Liver (tissue), 9 donors: Measurements from ENCODE around the gene PATL1. TPM values are rescaled to one million over a fixed set of nuclear protein-coding genes. Genes with fewer than 3 reads are reported as not detected.
"Not testable (repeated sequence)": the region's sequence is repeated elsewhere in the genome, so short reads cannot be mapped to it uniquely, and the experiment has no call there.

Source experiments
- DNase-seq: peaks from one replicate; pipeline ENCODE4 v3.0.0-alpha.2; 2017; ENCODE audit warnings: low spot score
- H3K27ac ChIP-seq, 2 donors: one replicate each; pipeline ENCODE4 v1.7.0; 2013; ENCODE audit warnings: inconsistent platforms in 2 of 2, low read length in 2 of 2, control low read depth in 1 of 2, low read depth in 1 of 2, mild to moderate bottlenecking in 1 of 2
- H3K27me3 ChIP-seq, 4 donors: one replicate each; pipeline versions ENCODE4 v1.6.1 to v1.7.0; 2013; ENCODE audit warnings: low read length in 3 of 4, inconsistent platforms in 1 of 4, mild to moderate bottlenecking in 1 of 4, moderate library complexity in 1 of 4; ENCODE audit not compliant: control insufficient read depth in 4 of 4, insufficient read depth in 4 of 4
- H3K36me3 ChIP-seq, 4 donors: one replicate each; pipeline versions ENCODE4 v1.6.1 to v1.7.0; 2013; ENCODE audit warnings: low read length in 3 of 4, mild to moderate bottlenecking in 3 of 4, low read depth in 1 of 4, moderate library complexity in 1 of 4; ENCODE audit not compliant: control insufficient read depth in 4 of 4, insufficient read depth in 3 of 4
- H3K4me1 ChIP-seq, 4 donors: one replicate each; pipeline versions ENCODE4 v1.6.1 to v1.7.0; 2013; ENCODE audit warnings: low read length in 3 of 4, mild to moderate bottlenecking in 3 of 4, moderate library complexity in 1 of 4; ENCODE audit not compliant: control insufficient read depth in 4 of 4, insufficient read depth in 4 of 4
- H3K4me3 ChIP-seq, 3 donors: one replicate each; pipeline versions ENCODE4 v1.6.1 to v1.7.0; 2013; ENCODE audit warnings: low read length in 3 of 3, control low read depth in 1 of 3, low read depth in 1 of 3, mild to moderate bottlenecking in 1 of 3
- H3K9ac ChIP-seq, 2 donors: one replicate each; pipeline ENCODE4 v1.7.0; 2013; ENCODE audit warnings: low read length in 2 of 2, mild to moderate bottlenecking in 2 of 2, moderate library complexity in 2 of 2, control low read depth in 1 of 2, low read depth in 1 of 2
- H3K9me3 ChIP-seq, 4 donors: one replicate each; pipeline versions ENCODE4 v1.6.1 to v1.7.0; 2013; ENCODE audit warnings: low read length in 3 of 4; ENCODE audit not compliant: control insufficient read depth in 4 of 4
- EGR1 ChIP-seq, 2 donors: IDR thresholded peaks; 2 replicates each; pipeline ENCODE4 v1.6.1; 2016 to 2018; ENCODE audit warnings: antibody characterized with exemption in 2 of 2, low read depth in 2 of 2
- GABPA ChIP-seq, 2 donors: IDR thresholded peaks in 1 of 2; conservative IDR thresholded peaks in 1 of 2; 2 replicates each; pipeline ENCODE4 v1.6.1; 2016; ENCODE audit warnings: antibody characterized with exemption in 2 of 2, mild to moderate bottlenecking in 1 of 2, moderate library complexity in 1 of 2
- HNF4A ChIP-seq, 2 donors: conservative IDR thresholded peaks; 2 replicates each; pipeline ENCODE4 v1.6.1; 2016; ENCODE audit warnings: antibody characterized with exemption in 2 of 2, mild to moderate bottlenecking in 2 of 2
- HNF4G ChIP-seq: IDR thresholded peaks from 2 replicates; pipeline ENCODE4 v1.6.1; 2016; ENCODE audit warnings: antibody characterized with exemption
- MAX ChIP-seq: IDR thresholded peaks from 2 replicates; pipeline ENCODE4 v1.6.1; 2016; ENCODE audit warnings: antibody characterized with exemption
- RAD21 ChIP-seq, 2 donors: IDR thresholded peaks; 2 replicates each; pipeline ENCODE4 v1.6.1; 2016; ENCODE audit warnings: antibody characterized with exemption in 2 of 2, mild to moderate bottlenecking in 2 of 2
- RXRA ChIP-seq, 2 donors: IDR thresholded peaks; 2 replicates each; pipeline ENCODE4 v1.6.1; 2017 to 2018; ENCODE audit warnings: antibody characterized with exemption in 2 of 2, mild to moderate bottlenecking in 1 of 2
- TAF1 ChIP-seq: conservative IDR thresholded peaks from 2 replicates; pipeline ENCODE4 v1.6.1; 2016; ENCODE audit warnings: antibody characterized with exemption, mild to moderate bottlenecking
- WGBS: extraction: QIAGEN DNeasy Blood & Tissue Kit; methylation state at CpG from one replicate; pipeline ENCODE4 v1.1.7; 2013; 5-methylcytosine and 5-hydroxymethylcytosine counted together
- polyA plus RNA-seq, 2 donors: library from polyadenylated mRNA; stranded (reverse) in 1 of 2; unstranded in 1 of 2; fragments of 200-250 nt in 1 of 2; fragments of >200 nt in 1 of 2; fragmentation: Nextera tagmentation in 1 of 2; extraction: Ambion mirVana in 1 of 2; gene quantifications; one replicate each; pipeline versions ENCODE4 v1.2.1 to v1.2.3, GENCODE V29; 2013 to 2015
- total RNA-seq, 2 donors: library from RNA; depleted of rRNA; stranded (reverse); fragments of >200 nt; gene quantifications; one replicate each; pipeline ENCODE4 v1.2.3, GENCODE V29; 2014
- TF ChIP-seq, protein P1 (sequence below): IDR thresholded peaks from 2 replicates; pipeline ENCODE4 v1.6.1; 2016; ENCODE audit warnings: antibody characterized with exemption, mild to moderate bottlenecking
- TF ChIP-seq, protein P2 (sequence below): IDR thresholded peaks from 2 replicates; pipeline ENCODE4 v1.6.1; 2016; ENCODE audit warnings: antibody characterized with exemption
- TF ChIP-seq, protein P3 (sequence below): fragments of 150-350 bp; IDR thresholded peaks from 2 replicates; pipeline ENCODE4 v1.5.1; 2017; ENCODE audit warnings: improper control_type of control experiment, low read depth, low read length; ENCODE audit not compliant: missing input control
- donor health status: healthy.
- donor health status: healthy.
- donor health status: healthy.
- donor health status: healthy.
- donor health status: healthy.

PATL1 gene
- total and polyA plus RNA-seq, 4 donors = 4.9 to 14.7 (median 12.4) TPM

GRCh38 chr11:59689015-59689414 is 20.2 kb upstream of the PATL1 start:
- no peak overlapping the region for H3K4me3 ChIP-seq
- 78% methylated on average over 3 of the region's 3 CpGs for WGBS

GRCh38 chr11:59681260-59681725 is 12.5 kb upstream of the PATL1 start:
- H3K9ac ChIP-seq, H3K27me3 ChIP-seq, H3K36me3 ChIP-seq, DNase-seq, H3K4me3 ChIP-seq, H3K9me3 ChIP-seq, H3K4me1 ChIP-seq, H3K27ac ChIP-seq: not testable (repeated sequence)
- WGBS = 67% methylated on average over 7 of the region's 7 CpGs

More at GRCh38 chr11:59689015-59689414, 20.2 kb upstream of the PATL1 start:
- TF ChIP-seq HNF4A (conservative IDR thresholded peaks at IDR 0.05) (no peak), EGR1 (IDR thresholded peaks at IDR 0.05; ENCODE audit: low read depth in 2 of 2) (no peak), HNF4G (no peak), RXRA (IDR thresholded peaks at IDR 0.05) (no peak), RAD21 (IDR thresholded peaks at IDR 0.05) (no peak), TAF1 (no peak)
- TF ChIP-seq, protein P1, sequence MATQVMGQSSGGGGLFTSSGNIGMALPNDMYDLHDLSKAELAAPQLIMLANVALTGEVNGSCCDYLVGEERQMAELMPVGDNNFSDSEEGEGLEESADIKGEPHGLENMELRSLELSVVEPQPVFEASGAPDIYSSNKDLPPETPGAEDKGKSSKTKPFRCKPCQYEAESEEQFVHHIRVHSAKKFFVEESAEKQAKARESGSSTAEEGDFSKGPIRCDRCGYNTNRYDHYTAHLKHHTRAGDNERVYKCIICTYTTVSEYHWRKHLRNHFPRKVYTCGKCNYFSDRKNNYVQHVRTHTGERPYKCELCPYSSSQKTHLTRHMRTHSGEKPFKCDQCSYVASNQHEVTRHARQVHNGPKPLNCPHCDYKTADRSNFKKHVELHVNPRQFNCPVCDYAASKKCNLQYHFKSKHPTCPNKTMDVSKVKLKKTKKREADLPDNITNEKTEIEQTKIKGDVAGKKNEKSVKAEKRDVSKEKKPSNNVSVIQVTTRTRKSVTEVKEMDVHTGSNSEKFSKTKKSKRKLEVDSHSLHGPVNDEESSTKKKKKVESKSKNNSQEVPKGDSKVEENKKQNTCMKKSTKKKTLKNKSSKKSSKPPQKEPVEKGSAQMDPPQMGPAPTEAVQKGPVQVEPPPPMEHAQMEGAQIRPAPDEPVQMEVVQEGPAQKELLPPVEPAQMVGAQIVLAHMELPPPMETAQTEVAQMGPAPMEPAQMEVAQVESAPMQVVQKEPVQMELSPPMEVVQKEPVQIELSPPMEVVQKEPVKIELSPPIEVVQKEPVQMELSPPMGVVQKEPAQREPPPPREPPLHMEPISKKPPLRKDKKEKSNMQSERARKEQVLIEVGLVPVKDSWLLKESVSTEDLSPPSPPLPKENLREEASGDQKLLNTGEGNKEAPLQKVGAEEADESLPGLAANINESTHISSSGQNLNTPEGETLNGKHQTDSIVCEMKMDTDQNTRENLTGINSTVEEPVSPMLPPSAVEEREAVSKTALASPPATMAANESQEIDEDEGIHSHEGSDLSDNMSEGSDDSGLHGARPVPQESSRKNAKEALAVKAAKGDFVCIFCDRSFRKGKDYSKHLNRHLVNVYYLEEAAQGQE = no peak
- TF ChIP-seq, protein P2, sequence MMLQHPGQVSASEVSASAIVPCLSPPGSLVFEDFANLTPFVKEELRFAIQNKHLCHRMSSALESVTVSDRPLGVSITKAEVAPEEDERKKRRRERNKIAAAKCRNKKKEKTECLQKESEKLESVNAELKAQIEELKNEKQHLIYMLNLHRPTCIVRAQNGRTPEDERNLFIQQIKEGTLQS = no peak
- TF ChIP-seq, protein P3, sequence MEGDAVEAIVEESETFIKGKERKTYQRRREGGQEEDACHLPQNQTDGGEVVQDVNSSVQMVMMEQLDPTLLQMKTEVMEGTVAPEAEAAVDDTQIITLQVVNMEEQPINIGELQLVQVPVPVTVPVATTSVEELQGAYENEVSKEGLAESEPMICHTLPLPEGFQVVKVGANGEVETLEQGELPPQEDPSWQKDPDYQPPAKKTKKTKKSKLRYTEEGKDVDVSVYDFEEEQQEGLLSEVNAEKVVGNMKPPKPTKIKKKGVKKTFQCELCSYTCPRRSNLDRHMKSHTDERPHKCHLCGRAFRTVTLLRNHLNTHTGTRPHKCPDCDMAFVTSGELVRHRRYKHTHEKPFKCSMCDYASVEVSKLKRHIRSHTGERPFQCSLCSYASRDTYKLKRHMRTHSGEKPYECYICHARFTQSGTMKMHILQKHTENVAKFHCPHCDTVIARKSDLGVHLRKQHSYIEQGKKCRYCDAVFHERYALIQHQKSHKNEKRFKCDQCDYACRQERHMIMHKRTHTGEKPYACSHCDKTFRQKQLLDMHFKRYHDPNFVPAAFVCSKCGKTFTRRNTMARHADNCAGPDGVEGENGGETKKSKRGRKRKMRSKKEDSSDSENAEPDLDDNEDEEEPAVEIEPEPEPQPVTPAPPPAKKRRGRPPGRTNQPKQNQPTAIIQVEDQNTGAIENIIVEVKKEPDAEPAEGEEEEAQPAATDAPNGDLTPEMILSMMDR = no peak
- H3K36me3 ChIP-seq = no peaks in the 10 kb centered on the region
- H3K27me3 ChIP-seq = no peaks in the 10 kb centered on the region
- H3K27ac ChIP-seq = no peak overlapping the region
- H3K9me3 ChIP-seq = peaks cover 0 to 7% (median 2%) of the 10 kb centered on the region in 4 donors
- H3K9ac ChIP-seq = no peak overlapping the region
- H3K4me1 ChIP-seq = no peaks in the 10 kb centered on the region
- no peak for DNase-seq

DNA sequence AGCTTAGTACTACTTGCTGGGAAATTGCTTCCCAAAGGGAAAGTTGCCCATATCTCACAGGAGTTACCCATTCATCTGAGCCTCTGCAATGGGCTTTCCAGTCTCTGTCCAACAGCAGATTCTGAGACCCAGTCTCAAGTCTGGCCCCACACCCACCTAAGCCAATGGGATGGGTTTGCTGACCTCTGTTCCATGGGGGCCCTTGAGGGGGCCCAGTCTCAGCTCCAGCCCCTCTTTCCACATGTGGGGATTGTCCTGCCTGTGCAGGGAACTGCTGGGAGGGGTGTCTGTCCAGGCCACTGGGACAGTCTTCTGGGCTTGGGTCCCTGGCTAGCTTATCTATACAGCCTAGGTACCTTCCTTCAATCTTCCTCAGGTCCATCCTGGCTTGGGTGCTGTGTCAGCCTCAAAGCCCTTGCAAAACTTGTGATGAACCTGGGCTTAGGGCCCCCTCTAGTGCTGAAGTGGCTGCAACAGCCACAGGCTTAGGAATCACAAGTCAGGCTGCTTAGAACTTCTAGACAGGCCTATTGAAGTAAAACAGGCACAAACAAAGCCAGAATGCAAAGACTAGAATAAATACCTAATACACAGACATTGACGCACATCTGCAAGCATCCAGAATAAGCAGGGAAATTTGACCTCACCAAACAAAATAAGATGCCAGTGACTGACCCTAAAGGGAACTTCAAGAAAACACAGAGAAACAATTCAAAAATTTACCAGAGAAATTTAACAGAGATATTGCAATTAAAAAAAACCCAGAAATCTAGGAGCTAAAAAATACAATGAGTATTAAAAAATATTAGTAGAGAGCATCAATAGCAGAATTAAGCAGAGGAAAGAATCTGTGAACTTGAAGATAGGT is 11.7 kb upstream of the PATL1 start:
- Histone ChIP-seq H3K36me3 (no peaks in the 10 kb centered on the region), H3K9me3 (no peaks in the 10 kb centered on the region), H3K27me3 (no peaks in the 10 kb centered on the region), H3K27ac (no peak overlapping the region), H3K4me3 (no peak overlapping the region), H3K4me1 (peaks cover 2 to 11% (median 6%) of the 10 kb centered on the region in 4 donors), H3K9ac (no peak overlapping the region)
- peak; percentile 59 for DNase-seq
- WGBS = 30% methylated on average over 1 of the region's 1 CpG
- no peak for TF ChIP-seq GABPA (IDR thresholded peaks at IDR 0.05 in 1 of 2, conservative IDR thresholded peaks at IDR 0.05 in 1 of 2)
- TF ChIP-seq, protein P2 = no peak
- peak in 1 of 2 donors; percentile 31 for TF ChIP-seq RXRA (IDR thresholded peaks at IDR 0.05)
- peak in 1 of 2 donors; percentile 43 for TF ChIP-seq HNF4A (conservative IDR thresholded peaks at IDR 0.05)
- TF ChIP-seq RAD21 (IDR thresholded peaks at IDR 0.05) = peak; percentile 98
- no peak for TF ChIP-seq MAX
- TF ChIP-seq, protein P3 = peak; percentile 88
